Upper lobe of right lung (tissue), 1 donor: ENCODE results near the gene MXD3. TPM values are rescaled to one million over a fixed set of nuclear protein-coding genes. Genes with fewer than 3 reads are reported as not detected.

ENCODE experiments used
- ATAC-seq: fragments of 200-7000 bp; cut with Tn5 transposase; one replicate; pipeline ENCODE4 v1.9.1; 2020; ENCODE audit warnings: mild to moderate bottlenecking, moderate library complexity
- DNase-seq: peaks from one replicate; pipeline ENCODE4 v3.0.0-alpha.2; 2020
- H3K27ac ChIP-seq: fragments of 200-600 bp; one replicate; pipeline ENCODE4 v1.8.0; 2022
- H3K27me3 ChIP-seq: fragments of 200-600 bp; one replicate; pipeline ENCODE4 v1.8.0; 2022; ENCODE audit warnings: mild to moderate bottlenecking
- H3K36me3 ChIP-seq: fragments of 200-600 bp; one replicate; pipeline ENCODE4 v1.8.0; 2022
- H3K4me1 ChIP-seq: fragments of 200-600 bp; one replicate; pipeline ENCODE4 v1.8.0; 2022
- H3K4me3 ChIP-seq: fragments of 200-600 bp; one replicate; pipeline ENCODE4 v1.8.0; 2022; ENCODE audit warnings: mild to moderate bottlenecking
- H3K9me3 ChIP-seq: fragments of 200-600 bp; one replicate; pipeline ENCODE4 v1.8.0; 2022
- intact Hi-C: fragments of 100-400 bp; cut with DNase I; formaldehyde crosslinking; loops from one replicate; pipeline ENCODE4 v1.11.0; 2022
- total RNA-seq: library from RNA; stranded (reverse); fragmentation: NEBNext Ultra II Directional; extraction: Animal tissue kit (Norgen Biotek cat#: 25700); gene quantifications from one replicate; pipeline ENCODE4 v1.2.1, GENCODE V29; 2021
- TF ChIP-seq, protein P1 (sequence below): fragments of 200-600 bp; IDR thresholded peaks from one replicate; pipeline ENCODE4 v1.8.0; 2022; ENCODE audit warnings: antibody characterized with exemption
- donor health status: DM: no; HTN: yes; CAD: no; lungs with severe emphysema.

MXD3 gene
- total RNA-seq, 1 donor from 2014 or later: 10.1 TPM

DNA sequence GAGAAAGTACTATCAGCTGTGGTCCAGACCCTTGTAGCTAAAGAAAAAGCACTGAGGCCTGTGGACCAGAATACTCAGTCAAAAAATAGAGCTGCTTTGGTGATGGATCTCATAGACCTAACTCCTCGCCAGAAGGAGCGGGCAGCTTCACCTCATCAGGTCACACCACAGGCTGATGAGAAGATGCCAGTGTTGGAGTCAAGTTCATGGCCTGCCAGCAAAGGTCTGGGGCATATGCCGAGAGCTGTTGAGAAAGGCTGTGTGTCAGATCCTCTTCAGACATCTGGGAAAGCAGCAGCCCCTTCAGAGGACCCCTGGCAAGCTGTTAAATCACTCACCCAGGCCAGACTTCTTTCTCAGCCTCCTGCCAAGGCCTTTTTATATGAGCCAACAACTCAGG is 17.1 kb downstream of the MXD3 start:
- intact Hi-C loops: no loop called here
- ATAC-seq (no peak), DNase-seq (no peak)
- TF ChIP-seq, protein P1, sequence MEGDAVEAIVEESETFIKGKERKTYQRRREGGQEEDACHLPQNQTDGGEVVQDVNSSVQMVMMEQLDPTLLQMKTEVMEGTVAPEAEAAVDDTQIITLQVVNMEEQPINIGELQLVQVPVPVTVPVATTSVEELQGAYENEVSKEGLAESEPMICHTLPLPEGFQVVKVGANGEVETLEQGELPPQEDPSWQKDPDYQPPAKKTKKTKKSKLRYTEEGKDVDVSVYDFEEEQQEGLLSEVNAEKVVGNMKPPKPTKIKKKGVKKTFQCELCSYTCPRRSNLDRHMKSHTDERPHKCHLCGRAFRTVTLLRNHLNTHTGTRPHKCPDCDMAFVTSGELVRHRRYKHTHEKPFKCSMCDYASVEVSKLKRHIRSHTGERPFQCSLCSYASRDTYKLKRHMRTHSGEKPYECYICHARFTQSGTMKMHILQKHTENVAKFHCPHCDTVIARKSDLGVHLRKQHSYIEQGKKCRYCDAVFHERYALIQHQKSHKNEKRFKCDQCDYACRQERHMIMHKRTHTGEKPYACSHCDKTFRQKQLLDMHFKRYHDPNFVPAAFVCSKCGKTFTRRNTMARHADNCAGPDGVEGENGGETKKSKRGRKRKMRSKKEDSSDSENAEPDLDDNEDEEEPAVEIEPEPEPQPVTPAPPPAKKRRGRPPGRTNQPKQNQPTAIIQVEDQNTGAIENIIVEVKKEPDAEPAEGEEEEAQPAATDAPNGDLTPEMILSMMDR: no peak
- H3K36me3 ChIP-seq: peaks cover 65% of the 10 kb centered on the region
- no peaks in the 10 kb centered on the region for H3K27me3 ChIP-seq
- H3K4me3 ChIP-seq: no peak overlapping the region
- H3K4me1 ChIP-seq: peaks cover 17% of the 10 kb centered on the region
- H3K9me3 ChIP-seq: no peaks in the 10 kb centered on the region
- H3K27ac ChIP-seq: no peak overlapping the region

DNA sequence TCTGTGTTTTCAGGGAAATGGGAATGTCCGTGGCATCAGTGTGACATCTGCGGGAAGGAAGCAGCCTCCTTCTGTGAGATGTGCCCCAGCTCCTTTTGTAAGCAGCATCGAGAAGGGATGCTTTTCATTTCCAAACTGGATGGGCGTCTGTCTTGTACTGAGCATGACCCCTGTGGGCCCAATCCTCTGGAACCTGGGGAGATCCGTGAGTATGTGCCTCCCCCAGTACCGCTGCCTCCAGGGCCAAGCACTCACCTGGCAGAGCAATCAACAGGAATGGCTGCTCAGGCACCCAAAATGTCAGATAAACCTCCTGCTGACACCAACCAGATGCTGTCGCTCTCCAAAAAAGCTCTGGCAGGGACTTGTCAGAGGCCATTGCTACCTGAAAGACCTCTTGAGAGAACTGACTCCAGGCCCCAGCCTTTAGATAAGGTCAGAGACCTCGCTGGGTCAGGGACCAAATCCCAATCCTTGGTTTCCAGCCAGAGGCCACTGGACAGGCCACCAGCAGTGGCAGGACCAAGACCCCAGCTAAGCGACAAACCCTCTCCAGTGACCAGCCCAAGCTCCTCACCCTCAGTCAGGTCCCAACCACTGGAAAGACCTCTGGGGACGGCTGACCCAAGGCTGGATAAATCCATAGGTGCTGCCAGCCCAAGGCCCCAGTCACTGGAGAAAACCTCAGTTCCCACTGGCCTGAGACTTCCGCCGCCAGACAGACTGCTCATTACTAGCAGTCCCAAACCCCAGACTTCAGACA is 17.7 kb downstream of the MXD3 start:
- H3K9me3 ChIP-seq: no peaks in the 10 kb centered on the region
- intact Hi-C loops: no loop called here
- H3K27me3 ChIP-seq: no peaks in the 10 kb centered on the region
- H3K27ac ChIP-seq: no peak overlapping the region
- peaks cover 69% of the 10 kb centered on the region for H3K36me3 ChIP-seq
- DNase-seq: no peak
- no peak overlapping the region for H3K4me3 ChIP-seq
- TF ChIP-seq, protein P1: no peak
- ATAC-seq: no peak
- peaks cover 12% of the 10 kb centered on the region for H3K4me1 ChIP-seq

DNA sequence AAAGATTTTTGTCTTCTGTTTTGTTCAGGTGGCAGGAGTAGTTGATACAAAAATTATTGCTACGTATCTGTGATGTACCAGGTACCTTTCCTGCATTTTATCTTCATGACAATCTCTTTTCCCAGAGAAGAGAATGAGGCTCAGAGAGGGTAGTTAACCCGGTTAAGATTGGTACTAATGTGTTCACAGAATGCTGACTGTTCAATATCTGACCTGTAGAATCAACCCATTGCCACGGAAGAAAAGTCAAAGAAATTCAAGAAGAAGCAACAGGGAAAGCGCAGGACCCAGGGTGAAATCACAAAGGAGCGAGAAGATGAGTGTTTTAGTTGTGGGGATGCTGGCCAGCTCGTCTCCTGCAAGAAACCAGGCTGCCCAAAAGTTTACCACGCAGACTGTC is 20.0 kb downstream of the MXD3 start:
- TF ChIP-seq, protein P1: no peak
- Histone ChIP-seq H3K36me3 (peaks cover 92% of the 10 kb centered on the region), H3K27ac (no peak overlapping the region), H3K4me1 (peaks cover 8% of the 10 kb centered on the region), H3K4me3 (no peak overlapping the region), H3K9me3 (no peaks in the 10 kb centered on the region), H3K27me3 (no peaks in the 10 kb centered on the region)
- DNase-seq (no peak), ATAC-seq (no peak)
- intact Hi-C loops: no loop called here

DNA sequence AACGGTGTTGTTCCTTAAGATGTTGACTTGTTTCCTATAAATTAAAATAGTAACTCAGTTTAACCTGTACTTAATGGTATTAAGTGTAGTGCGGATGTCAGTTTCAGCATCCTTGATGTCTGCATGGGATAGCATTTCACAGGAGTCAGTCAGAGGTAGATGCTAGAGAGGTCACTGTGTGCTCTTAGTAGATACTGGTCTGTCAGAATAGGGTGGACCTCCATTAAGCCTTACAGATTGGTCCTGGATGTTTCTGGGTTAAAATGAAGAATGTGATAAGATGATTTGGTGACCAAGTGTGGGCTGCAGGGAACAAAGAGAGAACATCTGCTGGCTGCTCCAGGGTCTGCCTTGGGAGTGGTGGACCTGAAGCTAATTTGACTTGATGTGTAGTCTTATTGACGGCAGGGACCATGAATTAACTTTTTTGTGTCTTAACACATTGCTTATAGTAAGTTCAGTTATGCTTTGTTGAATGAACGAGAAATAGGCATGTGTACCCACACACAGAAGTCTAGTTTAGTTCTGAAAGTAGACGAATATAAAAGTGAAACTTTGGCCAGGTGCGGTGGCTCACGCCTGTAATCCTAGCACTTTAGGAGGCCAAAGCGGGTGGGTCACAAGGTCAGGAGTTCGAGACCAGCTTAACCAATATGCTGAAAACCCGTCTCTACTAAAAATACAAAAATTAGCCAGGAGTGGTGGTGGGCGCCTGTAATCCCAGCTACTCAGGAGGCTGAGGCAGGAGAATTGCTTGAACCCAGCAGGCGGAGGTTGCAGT is 20.7 kb downstream of the MXD3 start:
- peaks cover 98% of the 10 kb centered on the region for H3K36me3 ChIP-seq
- no peaks in the 10 kb centered on the region for H3K9me3 ChIP-seq
- ATAC-seq (no peak), DNase-seq (no peak)
- intact Hi-C loops: no loop called here
- peaks cover under 1% of the 10 kb centered on the region for H3K4me1 ChIP-seq
- H3K27ac ChIP-seq: no peak overlapping the region
- H3K27me3 ChIP-seq: no peaks in the 10 kb centered on the region
- H3K4me3 ChIP-seq: no peak overlapping the region
- TF ChIP-seq, protein P1: no peak

DNA sequence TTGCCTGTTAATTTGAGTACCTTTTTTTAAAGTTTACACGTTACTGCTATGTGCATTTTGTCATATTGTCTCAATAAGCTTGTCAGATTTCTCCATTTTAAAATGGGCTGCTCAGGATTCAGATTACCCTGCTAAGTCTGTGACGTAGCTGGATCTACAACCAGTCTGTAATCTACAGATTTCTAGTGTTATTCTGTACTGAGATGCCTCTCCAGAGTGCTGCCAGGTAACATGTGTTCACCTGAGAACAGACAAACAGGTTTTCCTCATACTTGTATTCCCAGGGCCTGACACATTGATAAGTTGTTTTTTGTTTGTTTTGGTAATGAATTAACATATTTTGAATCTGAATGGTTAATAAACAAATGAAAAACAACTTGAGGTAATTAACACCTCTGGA is 23.5 kb downstream of the MXD3 start:
- Histone ChIP-seq H3K4me3 (no peak overlapping the region), H3K9me3 (no peaks in the 10 kb centered on the region), H3K27ac (no peak overlapping the region), H3K27me3 (no peaks in the 10 kb centered on the region), H3K4me1 (no peaks in the 10 kb centered on the region), H3K36me3 (peaks cover 98% of the 10 kb centered on the region)
- intact Hi-C loops: no loop called here
- TF ChIP-seq, protein P1: no peak
- DNase-seq: no peak
- ATAC-seq: no peak
